ENCODE data around the gene TOP2B. TPM values are rescaled to one million over a fixed set of nuclear protein-coding genes. Genes with fewer than 3 reads are reported as not detected.

The TOP2B gene
- total RNA-seq, 1 donor from 2014 or later: 104 TPM

DNA sequence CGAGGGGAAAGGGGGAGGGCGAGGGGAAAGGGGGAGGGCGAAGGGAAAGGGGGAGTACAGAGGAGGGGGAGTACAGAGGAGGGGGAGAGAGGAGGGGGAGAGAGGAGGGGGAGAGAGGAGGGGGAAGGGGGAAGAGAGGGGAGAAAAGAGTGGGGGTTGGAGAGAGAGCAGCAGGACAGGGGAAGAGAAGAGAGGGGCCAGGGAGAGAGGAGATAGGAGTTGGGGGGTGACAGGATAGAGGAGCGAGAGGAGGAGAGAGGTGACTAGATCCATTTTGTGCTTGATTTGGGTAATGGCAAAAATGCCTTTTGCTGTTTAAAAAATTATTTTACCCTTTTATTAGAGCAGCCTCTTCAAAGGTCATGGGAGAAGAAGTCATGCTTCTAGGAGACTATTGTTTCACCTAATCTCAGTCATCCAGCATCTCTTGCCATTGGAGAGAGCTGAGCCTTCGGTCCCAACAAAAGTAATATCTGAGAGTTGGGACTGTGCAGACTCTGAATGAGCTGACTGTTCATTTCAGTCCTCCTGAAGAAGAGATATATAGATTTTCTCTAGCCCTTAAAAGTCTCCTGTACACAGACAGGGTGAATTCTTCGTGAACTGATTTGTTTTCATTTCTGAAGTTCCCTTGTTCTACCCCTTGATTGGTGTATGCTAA lies 15.1 kb upstream of the TOP2B start:
- no peak for DNase-seq (ENCODE audit: low read depth)
- no peak for TF ChIP-seq CTCF (IDR thresholded peaks at IDR 0.05; ENCODE audit: insufficient read depth, low read length, poor library complexity, severe bottlenecking)
- Histone ChIP-seq H3K27me3 (ENCODE audit: control insufficient read depth, insufficient read depth, low read length) (no peaks in the 10 kb centered on the region), H3K36me3 (ENCODE audit: control insufficient read depth, insufficient read depth, low read length) (no peaks in the 10 kb centered on the region), H3K4me3 (ENCODE audit: low read depth, low read length) (no peak overlapping the region)

- H3K4me3 ChIP-seq (ENCODE audit: low read depth, low read length): no peak overlapping the region
- no peaks in the 10 kb centered on the region for H3K27me3 ChIP-seq (ENCODE audit: control insufficient read depth, insufficient read depth, low read length)
- H3K36me3 ChIP-seq (ENCODE audit: control insufficient read depth, insufficient read depth, low read length): no peaks in the 10 kb centered on the region
- no peak for TF ChIP-seq CTCF (IDR thresholded peaks at IDR 0.05; ENCODE audit: insufficient read depth, low read length, poor library complexity, severe bottlenecking)
- no peak for DNase-seq (ENCODE audit: low read depth)
Measured at GRCh38 chr3:25679166-25679565, 14.5 kb upstream of the TOP2B start.

DNA sequence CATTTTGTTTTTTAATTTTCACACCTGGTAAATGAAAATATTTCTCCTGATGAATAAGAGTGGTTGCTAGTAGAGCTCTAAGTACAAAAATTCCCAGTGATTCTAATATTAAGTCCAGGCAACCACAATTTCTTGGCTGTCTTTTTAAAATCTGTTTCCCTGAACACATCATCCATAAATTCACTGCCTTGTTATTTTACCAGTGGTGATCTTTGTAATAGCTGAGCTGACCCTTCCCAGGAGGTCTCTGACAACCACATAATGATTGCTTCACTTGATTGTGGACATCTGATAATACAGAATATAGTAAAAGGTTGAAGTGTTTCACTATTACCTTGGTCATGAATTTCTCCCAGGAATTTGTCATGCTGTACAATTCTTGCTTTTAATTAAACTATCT lies 13.9 kb upstream of the TOP2B start:
- H3K27me3 ChIP-seq (ENCODE audit: control insufficient read depth, insufficient read depth, low read length): no peaks in the 10 kb centered on the region
- no peak for DNase-seq (ENCODE audit: low read depth)
- no peak for TF ChIP-seq CTCF (IDR thresholded peaks at IDR 0.05; ENCODE audit: insufficient read depth, low read length, poor library complexity, severe bottlenecking)

GRCh38 chr3:25677121-25677520 lies 12.4 kb upstream of the TOP2B start:
- TF ChIP-seq CTCF (IDR thresholded peaks at IDR 0.05; ENCODE audit: insufficient read depth, low read length, poor library complexity, severe bottlenecking): no peak
- Histone ChIP-seq H3K36me3 (ENCODE audit: control insufficient read depth, insufficient read depth, low read length) (no peaks in the 10 kb centered on the region), H3K4me3 (ENCODE audit: low read depth, low read length) (no peak overlapping the region), H3K27me3 (ENCODE audit: control insufficient read depth, insufficient read depth, low read length) (no peaks in the 10 kb centered on the region)
- DNase-seq (ENCODE audit: low read depth): no peak

More for the DNA sequence above, 13.9 kb upstream of the TOP2B start:
- no peak overlapping the region for H3K4me3 ChIP-seq (ENCODE audit: low read depth, low read length)
- no peaks in the 10 kb centered on the region for H3K36me3 ChIP-seq (ENCODE audit: control insufficient read depth, insufficient read depth, low read length)

DNA sequence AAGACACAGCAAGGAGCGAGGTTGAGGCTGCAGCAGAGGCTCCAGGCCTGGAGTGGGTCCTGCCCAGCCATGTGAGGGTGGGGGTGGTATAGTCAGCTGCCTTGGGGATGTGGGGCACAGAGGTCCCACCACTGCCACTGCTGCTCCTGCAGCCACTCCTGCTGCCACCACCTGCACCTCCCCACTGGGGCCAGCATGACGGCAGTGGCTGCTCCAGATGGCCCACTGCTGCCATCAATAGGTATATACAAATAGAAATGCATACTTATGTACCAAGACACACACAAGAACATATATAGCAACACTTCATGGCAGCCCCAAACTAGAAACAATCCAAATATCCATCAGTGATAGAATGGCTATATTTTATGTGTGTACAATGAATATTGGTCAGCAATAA lies 10.0 kb upstream of the TOP2B start:
- TF ChIP-seq CTCF (IDR thresholded peaks at IDR 0.05; ENCODE audit: insufficient read depth, low read length, poor library complexity, severe bottlenecking): no peak
- H3K4me3 ChIP-seq (ENCODE audit: low read depth, low read length): no peak overlapping the region
- DNase-seq (ENCODE audit: low read depth): no peak
- no peaks in the 10 kb centered on the region for H3K27me3 ChIP-seq (ENCODE audit: control insufficient read depth, insufficient read depth, low read length)
- no peaks in the 10 kb centered on the region for H3K36me3 ChIP-seq (ENCODE audit: control insufficient read depth, insufficient read depth, low read length)

DNA sequence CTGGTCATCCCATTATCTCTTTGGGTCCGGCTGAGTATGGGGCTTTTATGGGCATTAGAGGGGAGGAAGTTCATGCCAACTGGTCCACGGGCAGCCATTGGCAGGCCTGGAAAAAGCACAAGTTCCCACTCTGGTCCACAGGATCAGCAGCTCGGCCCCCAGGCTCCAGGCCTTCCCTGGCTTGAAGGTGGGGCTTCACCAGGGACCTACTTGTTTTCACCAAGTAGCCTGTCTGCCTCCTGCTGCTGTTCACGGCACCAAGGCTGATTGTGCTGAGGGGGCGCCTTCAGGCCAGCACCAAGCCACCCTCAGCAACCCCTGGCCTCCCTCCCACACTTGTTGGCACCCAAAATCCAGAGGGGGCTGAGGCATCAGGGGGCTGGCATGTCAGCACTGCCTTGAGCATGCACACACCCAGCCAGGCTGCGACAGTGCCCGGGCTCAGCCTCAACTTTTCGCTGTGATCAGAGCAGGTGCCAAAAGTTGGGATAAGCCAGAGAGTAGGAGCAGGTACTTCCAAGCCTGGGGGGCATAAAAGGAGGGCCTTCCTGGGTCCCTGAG lies 9.1 kb upstream of the TOP2B start:
- TF ChIP-seq CTCF (IDR thresholded peaks at IDR 0.05; ENCODE audit: insufficient read depth, low read length, poor library complexity, severe bottlenecking): no peak
- no peaks in the 10 kb centered on the region for H3K27me3 ChIP-seq (ENCODE audit: control insufficient read depth, insufficient read depth, low read length)
- no peaks in the 10 kb centered on the region for H3K36me3 ChIP-seq (ENCODE audit: control insufficient read depth, insufficient read depth, low read length)
- DNase-seq (ENCODE audit: low read depth): no peak
- no peak overlapping the region for H3K4me3 ChIP-seq (ENCODE audit: low read depth, low read length)

Data from kidney epithelial cell (primary cell).